ENCODE results near the gene CELSR2. TPM values are rescaled to one million over a fixed set of nuclear protein-coding genes. Genes with fewer than 3 reads are reported as not detected.

The CELSR2 gene
- total RNA-seq, 1 experiment from 2014 or later = 7.8 TPM

- no peaks in the 10 kb centered on the region for H3K36me3 ChIP-seq (replicated peaks; ENCODE audit: control insufficient read depth, insufficient read depth, low read length)
- DNase-seq = peak; percentile 23
- no peak overlapping the region for H3K4me3 ChIP-seq (ENCODE audit: insufficient read depth, low read depth, low read length)
- peaks cover 30% of the 10 kb centered on the region for H3K27me3 ChIP-seq (ENCODE audit: control insufficient read depth, insufficient read depth, low read length)
These were observed 3.0 kb downstream of the CELSR2 start for GRCh38 chr1:109252167-109252892.

GRCh38 chr1:109252893-109253802, 3.8 kb downstream of the CELSR2 start:
- H3K36me3 ChIP-seq (replicated peaks; ENCODE audit: control insufficient read depth, insufficient read depth, low read length) = no peaks in the 10 kb centered on the region
- no peak for DNase-seq
- peaks cover 25% of the 10 kb centered on the region for H3K27me3 ChIP-seq (ENCODE audit: control insufficient read depth, insufficient read depth, low read length)
- H3K4me3 ChIP-seq (ENCODE audit: insufficient read depth, low read depth, low read length) = no peak overlapping the region

DNA sequence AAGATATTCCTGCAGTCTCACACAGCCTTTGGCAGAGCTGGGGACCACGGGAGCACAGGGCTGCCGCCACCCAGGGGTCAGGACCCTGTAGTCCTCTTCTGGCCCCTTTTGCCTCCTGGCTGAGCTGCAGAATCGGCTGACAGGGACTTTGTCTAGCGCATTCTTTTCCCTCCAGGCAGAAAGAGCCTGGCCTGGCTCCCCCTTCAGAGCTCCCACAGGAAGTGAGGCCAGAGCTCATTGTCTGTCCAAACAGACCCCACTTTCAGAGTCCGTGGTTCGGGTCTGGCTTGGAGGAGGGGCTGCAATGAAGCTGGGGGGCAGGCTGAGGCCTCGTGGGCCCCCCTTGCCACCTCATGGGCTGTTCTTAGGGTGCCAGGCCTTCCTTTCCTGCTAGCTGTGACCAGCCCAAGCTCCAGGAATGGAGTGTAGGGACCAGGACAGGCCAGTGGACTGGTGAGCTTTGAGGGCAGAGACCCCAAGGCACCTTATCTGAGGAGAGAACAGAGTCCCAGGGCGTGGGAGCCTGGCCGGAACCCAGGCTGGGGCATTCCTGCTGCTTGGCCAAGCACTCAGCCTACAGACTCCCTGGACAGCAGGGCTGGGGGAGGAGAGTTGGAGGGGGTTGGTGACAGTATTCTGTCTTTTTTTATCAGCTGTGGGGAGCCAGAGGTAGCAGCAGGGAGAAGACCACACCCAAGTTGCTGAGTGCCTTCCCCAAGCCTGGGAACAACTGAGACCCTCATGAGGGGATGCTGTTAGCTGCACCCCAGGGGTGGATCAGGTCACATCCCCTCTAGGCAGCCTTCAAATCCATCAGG, 4.7 kb downstream of the CELSR2 start:
- DNase-seq = peak; percentile 85
- Histone ChIP-seq H3K36me3 (replicated peaks; ENCODE audit: control insufficient read depth, insufficient read depth, low read length) (no peaks in the 10 kb centered on the region), H3K4me3 (ENCODE audit: insufficient read depth, low read depth, low read length) (no peak overlapping the region), H3K27me3 (ENCODE audit: control insufficient read depth, insufficient read depth, low read length) (peaks cover 19% of the 10 kb centered on the region)

GRCh38 chr1:109254621-109255096, 5.3 kb downstream of the CELSR2 start:
- no peak overlapping the region for H3K4me3 ChIP-seq (ENCODE audit: insufficient read depth, low read depth, low read length)
- DNase-seq = no peak

GRCh38 chr1:109255097-109255651, 5.8 kb downstream of the CELSR2 start:
- Histone ChIP-seq H3K27me3 (ENCODE audit: control insufficient read depth, insufficient read depth, low read length) (peaks cover 16% of the 10 kb centered on the region), H3K4me3 (ENCODE audit: insufficient read depth, low read depth, low read length) (no peak overlapping the region), H3K36me3 (replicated peaks; ENCODE audit: control insufficient read depth, insufficient read depth, low read length) (no peaks in the 10 kb centered on the region)
- DNase-seq = peak; percentile 90

More at GRCh38 chr1:109254621-109255096, 5.3 kb downstream of the CELSR2 start:
- Histone ChIP-seq H3K36me3 (replicated peaks; ENCODE audit: control insufficient read depth, insufficient read depth, low read length) (no peaks in the 10 kb centered on the region), H3K27me3 (ENCODE audit: control insufficient read depth, insufficient read depth, low read length) (peaks cover 19% of the 10 kb centered on the region)

GRCh38 chr1:109255678-109256077, 6.3 kb downstream of the CELSR2 start:
- no peak overlapping the region for H3K4me3 ChIP-seq (ENCODE audit: insufficient read depth, low read depth, low read length)
- DNase-seq = peak; percentile 48

DNA sequence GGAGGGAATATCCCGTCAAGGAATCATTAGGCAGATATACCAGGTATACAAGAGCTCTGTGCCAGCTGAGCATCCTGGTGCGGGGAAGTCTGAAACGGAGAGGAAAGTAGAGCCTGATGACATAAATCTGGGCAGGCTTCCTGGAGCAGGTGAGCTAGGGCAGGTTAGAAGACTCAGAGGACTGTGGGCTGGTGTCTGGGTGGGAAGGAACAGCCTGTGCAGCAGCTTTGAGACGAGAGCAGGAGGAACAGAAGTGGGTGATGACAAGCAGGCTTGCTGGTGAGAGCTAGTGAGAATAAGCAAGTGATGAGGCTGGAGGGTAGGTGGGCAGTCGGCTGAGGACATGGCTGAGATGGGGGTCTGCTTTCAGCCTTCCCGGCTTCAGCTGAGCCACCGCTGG, 6.7 kb downstream of the CELSR2 start:
- peak; percentile 33 for DNase-seq
- H3K27me3 ChIP-seq (ENCODE audit: control insufficient read depth, insufficient read depth, low read length) = peaks cover 7% of the 10 kb centered on the region
- no peaks in the 10 kb centered on the region for H3K36me3 ChIP-seq (replicated peaks; ENCODE audit: control insufficient read depth, insufficient read depth, low read length)
- no peak overlapping the region for H3K4me3 ChIP-seq (ENCODE audit: insufficient read depth, low read depth, low read length)

More at GRCh38 chr1:109255678-109256077, 6.3 kb downstream of the CELSR2 start:
- no peaks in the 10 kb centered on the region for H3K36me3 ChIP-seq (replicated peaks; ENCODE audit: control insufficient read depth, insufficient read depth, low read length)
- H3K27me3 ChIP-seq (ENCODE audit: control insufficient read depth, insufficient read depth, low read length) = peaks cover 11% of the 10 kb centered on the region

DNA sequence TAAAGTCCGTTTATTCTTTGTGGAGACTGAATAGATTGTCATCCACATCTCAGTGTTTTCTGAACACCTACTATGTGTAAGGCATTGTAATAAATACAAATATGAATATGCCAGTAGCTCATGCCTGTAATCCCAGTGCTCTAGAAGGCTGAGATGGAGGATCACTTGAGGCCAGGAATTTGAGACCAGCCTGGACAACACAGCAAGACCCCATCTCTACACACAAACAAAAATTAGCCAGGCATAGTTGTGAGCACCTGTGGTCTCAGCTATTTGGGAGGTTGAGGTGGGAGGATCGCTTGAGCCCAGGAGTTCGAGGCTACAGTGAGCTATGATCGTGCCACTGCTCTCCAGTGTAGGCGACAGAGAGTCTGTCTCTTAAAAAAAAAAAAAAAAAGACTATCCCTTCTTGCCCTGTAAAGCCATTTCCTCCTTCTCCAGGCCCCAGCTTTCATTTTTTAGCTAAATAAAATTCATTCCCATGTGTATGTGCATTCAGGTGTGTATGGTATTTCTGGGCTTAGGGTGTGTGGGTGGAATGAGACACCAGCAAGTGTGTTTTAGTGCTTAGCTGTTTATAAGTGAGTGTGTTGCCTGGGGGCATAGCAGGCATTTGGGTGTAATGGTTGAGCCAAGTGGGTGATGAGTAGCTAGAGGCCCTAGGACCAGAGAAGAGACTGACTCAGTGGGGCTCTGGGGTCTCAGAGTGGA, 7.8 kb downstream of the CELSR2 start:
- DNase-seq = no peak
- no peaks in the 10 kb centered on the region for H3K27me3 ChIP-seq (ENCODE audit: control insufficient read depth, insufficient read depth, low read length)
- no peaks in the 10 kb centered on the region for H3K36me3 ChIP-seq (replicated peaks; ENCODE audit: control insufficient read depth, insufficient read depth, low read length)
- H3K4me3 ChIP-seq (ENCODE audit: insufficient read depth, low read depth, low read length) = no peak overlapping the region

DNA sequence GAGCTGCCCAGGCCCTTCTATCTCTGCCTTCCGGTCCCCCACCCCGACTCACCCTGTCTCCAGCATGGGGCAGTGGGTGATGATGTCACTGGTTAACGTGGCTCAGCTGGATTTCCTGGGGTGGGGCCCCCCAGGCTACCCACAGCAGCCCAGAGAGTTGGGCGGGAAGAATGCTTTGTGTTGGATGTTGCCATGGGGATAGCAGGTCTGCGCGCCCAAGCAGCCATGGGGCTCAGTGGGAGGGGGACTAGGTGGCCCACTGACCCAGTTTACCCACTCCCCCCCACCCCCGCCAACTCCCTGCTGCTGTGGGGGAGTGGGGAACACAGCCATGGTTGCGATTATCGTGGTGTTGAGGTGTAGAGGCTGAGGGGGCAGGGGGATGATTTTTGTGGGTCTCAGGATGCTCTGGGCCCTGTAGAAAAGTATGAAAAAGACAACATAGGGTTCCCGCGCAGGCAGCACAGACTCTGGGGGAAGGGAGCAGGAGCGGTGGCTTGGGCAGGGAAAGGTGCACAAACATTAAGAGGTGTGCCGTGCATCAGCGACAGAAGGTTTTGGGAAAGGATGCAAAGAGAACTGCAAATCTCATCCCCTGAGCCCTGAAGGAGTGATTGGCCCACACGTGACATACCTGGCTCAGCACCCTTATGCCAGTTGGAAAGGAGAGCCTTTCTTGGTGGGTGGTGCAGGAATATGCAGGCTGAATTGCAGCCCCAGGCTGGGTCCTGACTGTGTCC, 8.5 kb downstream of the CELSR2 start:
- no peaks in the 10 kb centered on the region for H3K27me3 ChIP-seq (ENCODE audit: control insufficient read depth, insufficient read depth, low read length)
- peak; percentile 48 for DNase-seq
- no peaks in the 10 kb centered on the region for H3K36me3 ChIP-seq (replicated peaks; ENCODE audit: control insufficient read depth, insufficient read depth, low read length)
- no peak overlapping the region for H3K4me3 ChIP-seq (ENCODE audit: insufficient read depth, low read depth, low read length)

DNA sequence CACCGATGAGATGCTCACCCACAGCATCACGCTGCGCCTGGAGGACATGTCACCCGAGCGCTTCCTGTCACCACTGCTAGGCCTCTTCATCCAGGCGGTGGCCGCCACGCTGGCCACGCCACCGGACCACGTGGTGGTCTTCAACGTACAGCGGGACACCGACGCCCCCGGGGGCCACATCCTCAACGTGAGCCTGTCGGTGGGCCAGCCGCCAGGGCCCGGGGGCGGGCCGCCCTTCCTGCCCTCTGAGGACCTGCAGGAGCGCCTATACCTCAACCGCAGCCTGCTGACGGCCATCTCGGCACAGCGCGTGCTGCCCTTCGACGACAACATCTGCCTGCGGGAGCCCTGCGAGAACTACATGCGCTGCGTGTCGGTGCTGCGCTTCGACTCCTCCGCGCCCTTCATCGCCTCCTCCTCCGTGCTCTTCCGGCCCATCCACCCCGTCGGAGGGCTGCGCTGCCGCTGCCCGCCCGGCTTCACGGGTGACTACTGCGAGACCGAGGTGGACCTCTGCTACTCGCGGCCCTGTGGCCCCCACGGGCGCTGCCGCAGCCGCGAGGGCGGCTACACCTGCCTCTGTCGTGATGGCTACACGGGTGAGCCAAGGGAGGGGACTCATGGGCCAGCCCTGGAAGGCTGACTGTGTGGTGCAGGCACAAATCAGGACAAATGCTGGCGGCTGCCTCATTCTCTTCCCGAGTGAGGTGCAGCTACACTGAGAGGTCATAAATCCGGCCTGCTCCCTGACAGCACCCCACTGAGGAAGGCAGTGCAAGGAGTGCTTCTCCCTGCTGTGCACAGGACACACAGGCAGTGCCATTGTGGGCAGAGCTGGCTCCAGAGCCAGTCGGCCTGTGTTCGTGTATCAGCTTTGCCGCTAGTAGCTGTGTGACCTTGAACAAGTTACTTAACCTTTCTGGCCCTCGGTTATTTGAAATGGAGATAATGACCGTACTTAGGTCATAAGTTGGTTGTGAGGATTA, 9.4 kb downstream of the CELSR2 start:
- Histone ChIP-seq H3K27me3 (ENCODE audit: control insufficient read depth, insufficient read depth, low read length) (no peaks in the 10 kb centered on the region), H3K36me3 (replicated peaks; ENCODE audit: control insufficient read depth, insufficient read depth, low read length) (no peaks in the 10 kb centered on the region), H3K4me3 (ENCODE audit: insufficient read depth, low read depth, low read length) (no peak overlapping the region)
- DNase-seq = peak; percentile 62

DNA sequence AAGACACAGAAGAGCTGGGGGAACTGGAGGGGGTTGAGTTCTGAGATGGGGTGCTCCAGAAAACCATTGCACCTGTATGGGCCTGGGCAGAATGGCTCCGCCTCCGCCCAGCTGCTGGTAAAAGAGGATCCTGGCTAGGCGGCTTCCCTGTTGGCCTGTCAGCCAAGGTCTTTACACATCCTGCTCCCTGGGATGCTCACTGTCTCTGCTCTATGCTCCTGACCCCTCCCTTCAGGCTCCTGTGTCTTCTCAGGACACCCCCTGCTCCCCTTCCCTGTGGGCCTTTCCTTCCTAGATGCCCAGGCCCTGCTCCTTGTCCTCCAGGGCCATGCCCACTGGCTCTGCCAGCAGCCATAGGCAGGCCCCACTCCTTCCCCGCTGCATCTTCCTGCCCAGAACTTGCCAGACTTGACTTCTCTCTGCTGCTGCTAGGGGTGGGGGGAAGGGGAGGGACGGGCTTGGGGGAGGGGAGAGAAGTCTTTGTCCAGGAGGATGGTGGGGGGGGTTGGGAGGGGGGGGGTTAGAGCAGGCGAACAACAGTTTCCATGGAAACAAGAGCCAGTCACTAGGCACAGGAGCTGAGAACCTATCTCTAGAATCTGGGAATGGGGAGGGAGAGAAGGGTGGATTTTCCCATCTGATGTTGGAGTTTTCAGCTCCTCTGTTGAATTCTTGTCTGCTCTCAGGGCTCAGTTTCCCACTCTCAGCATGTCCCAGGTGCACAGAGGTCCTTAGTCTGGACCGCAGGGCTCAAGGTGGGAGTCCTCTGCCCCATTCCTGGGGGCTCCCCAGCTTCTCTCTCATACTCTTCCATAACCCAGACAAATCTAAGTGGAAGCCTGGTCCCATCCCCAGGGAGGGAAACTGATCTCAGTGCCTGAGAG, 10.6 kb downstream of the CELSR2 start:
- peaks cover 5% of the 10 kb centered on the region for H3K36me3 ChIP-seq (replicated peaks; ENCODE audit: control insufficient read depth, insufficient read depth, low read length)
- no peak overlapping the region for H3K4me3 ChIP-seq (ENCODE audit: insufficient read depth, low read depth, low read length)
- peak; percentile 86 for DNase-seq
- H3K27me3 ChIP-seq (ENCODE audit: control insufficient read depth, insufficient read depth, low read length) = no peaks in the 10 kb centered on the region

All from H7 (cell line).